GOT3 (cell line): Measurements from ENCODE around the gene SPSB1.

Experiments used
- DNase-seq: peaks from one replicate; lab custom pipeline; 2025; ENCODE audit warnings: mixed read lengths; lab: John Stamatoyannopoulos, UW

Gene SPSB1

GRCh38 chr1:9300573-9300972 lies 7.9 kb downstream of the SPSB1 start:
- DNase-seq, result no peak

GRCh38 chr1:9302745-9303524 lies 10.2 kb downstream of the SPSB1 start:
- DNase-seq, result no peak

GRCh38 chr1:9303916-9304315 lies 11.2 kb downstream of the SPSB1 start:
- DNase-seq, result no peak

DNA sequence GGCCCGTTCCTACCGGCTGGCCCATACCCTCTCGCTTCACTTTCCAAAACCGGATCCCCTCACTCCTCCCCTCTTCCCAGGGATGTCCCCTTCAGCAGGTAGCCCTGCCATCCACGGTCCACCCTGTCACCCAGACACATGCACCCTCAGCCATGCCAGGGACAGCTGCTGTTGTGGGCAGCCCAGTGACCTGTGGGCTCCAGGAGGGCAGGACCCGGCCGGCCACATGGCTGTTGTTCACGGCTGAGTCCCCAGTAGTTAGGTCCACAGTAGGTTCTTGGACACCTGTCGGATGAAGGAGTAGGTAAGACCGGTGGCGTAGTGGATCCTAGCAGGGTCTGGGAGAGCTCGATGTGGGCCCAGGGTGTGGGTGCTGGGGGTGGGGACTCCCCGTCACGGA lies 12.5 kb downstream of the SPSB1 start:
- DNase-seq, result no peak

DNA sequence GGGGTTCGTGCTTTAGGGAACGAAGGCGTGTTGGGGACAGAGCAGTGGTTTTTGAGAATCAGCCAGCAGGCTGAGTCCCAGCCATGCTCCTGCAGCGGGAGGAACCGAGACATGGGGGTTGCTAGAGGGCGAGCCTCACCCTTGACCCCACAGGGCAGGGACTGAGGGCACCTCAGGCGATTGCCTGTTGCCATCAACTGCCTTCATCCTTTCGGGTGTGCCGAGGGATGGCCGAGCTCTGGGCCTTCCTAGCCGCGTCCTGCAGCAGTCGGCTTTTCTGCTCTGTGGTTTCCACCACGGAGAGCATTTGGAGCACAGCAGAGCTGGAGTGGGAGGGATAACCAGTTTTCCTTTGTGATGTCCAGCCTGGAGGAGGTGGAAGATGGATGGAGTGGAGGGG lies 13.3 kb downstream of the SPSB1 start:
- no peak for DNase-seq

DNA sequence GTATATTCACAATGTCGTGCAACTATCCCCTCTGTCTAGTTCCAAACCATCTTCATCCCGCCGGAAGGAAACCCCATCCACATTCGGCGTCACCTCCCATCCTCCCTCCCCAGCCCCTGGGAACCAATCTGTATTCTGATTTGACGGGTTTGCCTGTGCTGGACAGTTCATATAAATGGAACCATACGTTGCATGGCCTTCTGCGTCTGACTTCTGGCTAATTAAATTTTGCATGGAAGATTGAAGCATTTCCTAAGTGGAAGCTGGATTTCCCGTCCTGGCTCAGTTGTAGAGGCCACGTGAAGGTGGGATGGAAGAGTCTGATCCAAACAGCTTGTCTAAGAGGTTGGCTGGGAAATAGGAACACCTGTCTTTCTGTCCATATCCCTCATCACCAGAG lies 14.6 kb downstream of the SPSB1 start:
- DNase-seq, result no peak

- no peak for DNase-seq
Measured at GRCh38 chr1:9308236-9308785, 15.6 kb downstream of the SPSB1 start.

GRCh38 chr1:9309080-9309479 lies 16.4 kb downstream of the SPSB1 start:
- DNase-seq, result no peak

- no peak for DNase-seq
Measured at GRCh38 chr1:9309991-9310390, 17.3 kb downstream of the SPSB1 start.

- DNase-seq, result no peak
Measured at GRCh38 chr1:9311029-9311428, 18.3 kb downstream of the SPSB1 start.

DNA sequence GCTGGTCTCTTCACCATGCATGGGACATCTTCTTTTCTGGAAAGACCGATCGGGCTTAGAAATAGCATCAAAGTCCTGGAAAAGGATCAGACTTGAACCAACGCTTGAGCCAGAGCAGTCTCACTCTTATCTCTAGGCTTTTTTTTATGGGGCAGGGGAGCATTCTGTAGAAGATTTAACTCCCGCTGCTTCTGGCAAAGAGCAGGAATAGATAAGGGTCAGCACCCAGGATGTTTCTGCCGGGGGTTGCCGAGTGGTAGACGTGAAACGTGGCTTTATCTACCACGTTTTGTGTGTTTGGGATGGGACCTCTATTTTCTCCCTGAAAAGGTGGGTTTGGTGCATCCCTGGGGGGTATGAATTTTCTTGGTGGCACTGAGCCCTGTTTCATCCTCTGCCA lies 18.8 kb downstream of the SPSB1 start:
- no peak for DNase-seq

GRCh38 chr1:9312168-9312720 lies 19.6 kb downstream of the SPSB1 start:
- no peak for DNase-seq

DNA sequence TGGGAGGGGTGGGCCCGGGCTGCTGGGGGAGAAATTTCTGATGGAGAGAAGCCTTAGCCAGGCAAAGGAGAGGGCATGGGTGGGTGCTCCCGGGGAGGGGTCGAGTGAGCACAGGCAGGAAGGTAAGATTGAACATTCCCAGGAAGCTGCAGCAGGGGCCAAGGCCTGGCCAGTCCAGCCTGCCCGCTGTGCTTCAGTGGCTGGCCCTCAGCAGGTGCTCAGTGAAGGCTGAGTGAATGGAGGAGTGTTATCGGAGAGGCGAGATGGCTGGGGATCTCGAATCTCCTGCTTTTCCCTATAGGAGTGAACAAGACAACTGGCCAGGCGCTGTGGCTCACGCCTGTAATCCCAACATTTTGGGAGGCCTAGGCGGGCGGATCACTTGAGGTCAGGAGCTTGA lies 20.9 kb downstream of the SPSB1 start:
- no peak for DNase-seq

DNA sequence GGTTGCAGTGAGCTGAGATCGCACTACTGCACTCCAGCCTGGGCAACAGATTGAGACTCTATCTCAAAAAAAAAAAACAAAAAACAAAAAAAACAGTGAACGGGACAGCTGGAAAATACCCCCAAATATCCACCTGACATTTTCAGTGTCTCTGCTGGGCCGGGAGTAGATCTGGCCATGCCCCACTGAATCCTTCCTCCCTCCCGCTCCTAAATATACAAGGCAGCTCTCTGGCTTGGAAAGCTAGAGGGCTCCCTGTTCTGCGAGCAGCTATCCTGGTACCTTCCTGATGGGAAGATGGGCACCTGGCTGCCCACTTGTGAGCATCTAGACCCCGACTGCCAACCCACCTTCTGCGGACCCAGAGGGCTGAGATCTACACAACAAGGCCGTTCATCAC lies 21.4 kb downstream of the SPSB1 start:
- DNase-seq, result no peak

DNA sequence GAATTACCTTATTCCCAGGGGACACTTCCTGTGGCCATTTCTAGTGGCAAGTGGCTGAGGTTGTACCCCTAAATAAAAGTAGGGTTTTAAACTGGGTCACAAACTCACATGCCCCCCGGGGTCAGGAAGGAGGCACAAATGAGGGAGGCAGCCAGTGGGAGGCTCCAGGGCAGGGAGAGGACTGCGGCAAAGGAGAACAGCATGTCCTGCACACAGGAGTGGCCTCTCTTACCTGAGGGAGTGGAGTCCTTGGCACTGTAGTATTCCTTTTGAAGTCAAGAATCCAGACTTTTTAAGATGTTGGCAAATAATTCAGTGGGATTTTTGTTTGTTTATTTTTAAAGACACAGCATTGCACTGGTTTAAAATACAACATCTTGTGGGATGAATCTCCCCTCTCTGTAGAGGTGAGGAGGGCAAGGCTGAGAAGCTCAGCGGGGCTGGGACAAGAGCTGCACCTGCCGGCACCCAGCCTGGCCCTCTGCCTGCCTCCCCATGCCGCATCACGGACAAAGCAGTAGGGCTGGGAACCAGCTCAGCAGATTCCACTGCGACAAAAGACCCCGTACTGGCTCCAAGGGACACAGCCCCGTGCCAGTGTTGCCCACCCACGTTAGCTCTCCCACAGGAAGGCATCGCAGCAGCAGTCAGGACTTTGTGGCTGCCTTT lies 22.2 kb downstream of the SPSB1 start:
- DNase-seq, result no peak

- DNase-seq, result no peak
Measured at GRCh38 chr1:9315411-9316079, 22.9 kb downstream of the SPSB1 start.

GRCh38 chr1:9316080-9316444 lies 23.4 kb downstream of the SPSB1 start:
- DNase-seq, result no peak

GRCh38 chr1:9316512-9316911 lies 23.8 kb downstream of the SPSB1 start:
- DNase-seq, result no peak

DNA sequence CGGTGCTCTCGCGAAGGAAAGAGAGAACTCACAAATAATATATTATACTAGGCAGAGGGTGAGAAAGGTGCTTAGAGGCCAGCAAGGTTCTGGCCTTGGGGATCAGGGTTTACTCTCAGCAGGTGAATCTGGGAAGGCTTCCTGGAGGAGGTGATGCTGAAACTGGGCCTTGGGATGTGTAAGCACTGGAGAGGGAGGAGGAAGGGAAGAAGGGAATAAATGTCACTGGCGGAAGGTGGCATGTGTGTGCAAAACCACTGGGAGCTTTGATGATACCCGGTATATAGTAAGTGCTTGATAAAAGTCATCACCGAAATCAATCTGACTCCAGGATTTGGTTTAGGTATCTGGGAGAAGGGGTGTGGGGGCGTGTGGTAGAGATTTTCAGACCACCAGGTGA lies 24.4 kb downstream of the SPSB1 start:
- DNase-seq, result no peak

- no peak for DNase-seq
Measured at GRCh38 chr1:9317591-9318417, 25.1 kb downstream of the SPSB1 start.

DNA sequence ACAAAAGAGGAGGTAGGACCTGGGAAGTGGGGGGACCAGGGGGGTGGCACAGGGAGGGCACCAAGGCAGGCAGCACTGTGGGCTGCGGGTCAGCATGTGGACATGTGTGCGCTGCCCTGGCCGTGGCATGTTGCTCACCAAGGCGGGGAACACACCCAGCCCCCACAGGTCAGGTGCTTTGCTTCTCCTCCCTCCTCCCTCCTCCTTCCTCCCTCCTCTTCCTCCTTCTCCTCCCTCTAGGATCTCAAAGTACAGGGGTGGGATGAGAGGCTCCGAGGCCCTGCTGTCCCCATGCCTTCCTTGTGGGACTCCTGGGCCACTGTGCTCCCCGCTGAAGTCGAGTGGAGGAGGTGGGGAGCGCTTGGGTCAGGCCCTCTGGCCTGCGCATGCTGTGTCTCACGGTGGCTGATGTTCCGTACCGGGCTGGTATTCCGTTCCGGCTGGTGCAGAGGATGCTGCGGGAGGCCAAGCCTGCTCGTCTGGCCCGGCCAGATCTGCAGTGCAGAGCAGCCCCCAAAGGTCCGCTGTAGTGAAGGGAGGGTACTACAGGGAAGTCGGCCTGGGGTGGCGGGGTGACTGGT lies 26.6 kb downstream of the SPSB1 start:
- no peak for DNase-seq
